HepG2 (cell line): ENCODE results near the gene PKNOX2. TPM values are rescaled to one million over a fixed set of nuclear protein-coding genes. Genes with fewer than 3 reads are reported as not detected.

ENCODE experiments used
- ATAC-seq: fragments of 200-7000 bp; cut with Tn5 transposase; 3 replicates; pipeline ENCODE4 v1.9.1; 2020; ENCODE audit warnings: mild to moderate bottlenecking, moderate library complexity
- BruUV-seq: library from RNA; stranded (reverse); fragments of 400-500 nt; replicated peaks from 2 replicates; lab custom pipeline; 2021; lab: Mats Ljungman, UMichigan
- CTCF ChIA-PET: fragments of 300-600 bp; formaldehyde crosslinking; extraction: SDS; loops from one replicate; lab custom pipeline; 2021; ENCODE audit warnings: low total read pairs, inconsistent platforms, low intra/inter-chr PET ratio; lab: Yijun Ruan, JAX
- POLR2A ChIA-PET: fragments of 350-600 bp; sonication (Branson Sonifier 250); formaldehyde crosslinking; loops from one replicate; lab custom pipeline; 2020; ENCODE audit warnings: antibody characterized with exemption, inconsistent platforms; lab: Yijun Ruan, JAX
- DNase-seq: peaks from one replicate; pipeline ENCODE4 v3.0.0-alpha.2; 2015; ENCODE audit warnings: low spot score
- FAIRE-seq: peaks from 3 replicates; lab custom pipeline; 2011; peaks lifted over from hg19 to GRCh38; lab: Jason Lieb, UNC
- H2AFZ ChIP-seq: one replicate; pipeline ENCODE4 v1.6.1; 2011; ENCODE audit warnings: low read length, inconsistent platforms
- H3K27ac ChIP-seq: fragments of 300-600 bp; 3 replicates; pipeline ENCODE4 v1.8.0; 2011; ENCODE audit warnings: mixed run types, mild to moderate bottlenecking, mixed read lengths, low read length, inconsistent platforms; ENCODE audit not compliant: insufficient read depth; ENCODE audit errors: extremely low read length
- H3K27me3 ChIP-seq, 2 experiments: fragments of 200-600 bp in 1 of 2; 2 replicates in 1 of 2; 3 replicates in 1 of 2; pipeline versions ENCODE4 v1.6.0 to v1.8.0; 2011; ENCODE audit warnings: low read length in 2 of 2, mild to moderate bottlenecking in 2 of 2, moderate library complexity in 2 of 2, inconsistent platforms in 1 of 2; ENCODE audit not compliant: insufficient read depth in 2 of 2, control insufficient read depth in 1 of 2
- H3K36me3 ChIP-seq, 2 experiments: fragments of 200-600 bp in 1 of 2; replicated peaks in 1 of 2; 2 replicates in 1 of 2; 3 replicates in 1 of 2; pipeline versions ENCODE4 v1.5.1 to v1.8.0; 2011; ENCODE audit warnings: low read length in 2 of 2, inconsistent platforms in 1 of 2; ENCODE audit not compliant: insufficient read depth in 2 of 2, control insufficient read depth in 1 of 2
- H3K4me1 ChIP-seq: 2 replicates; pipeline ENCODE4 v1.5.1; 2012; ENCODE audit warnings: low read length, inconsistent platforms; ENCODE audit not compliant: insufficient read depth
- H3K4me2 ChIP-seq: 2 replicates; pipeline ENCODE4 v1.6.0; 2011; ENCODE audit warnings: low read depth, low read length, inconsistent platforms
- H3K4me3 ChIP-seq, 3 experiments: fragments of 200-600 bp in 1 of 3; sonication (generic), shearing (Covaris generic) in 1 of 3; replicated peaks in 1 of 3; 2 replicates each; pipeline ENCODE4 v1.5.1; 2011 to 2016; ENCODE audit warnings: low read length in 3 of 3, inconsistent platforms in 2 of 3, low read depth in 2 of 3, mild to moderate bottlenecking in 2 of 3, control low read depth in 1 of 3, mixed read lengths in 1 of 3; ENCODE audit not compliant: insufficient read depth in 1 of 3
- H3K79me2 ChIP-seq: one replicate; pipeline ENCODE4 v1.6.1; 2011; ENCODE audit warnings: low read length, inconsistent platforms; ENCODE audit not compliant: insufficient read depth
- H3K9ac ChIP-seq: 2 replicates; pipeline ENCODE4 v1.6.0; 2011; ENCODE audit warnings: mild to moderate bottlenecking, low read depth, low read length, inconsistent platforms; ENCODE audit not compliant: insufficient read depth
- H3K9me3 ChIP-seq: 2 replicates; pipeline ENCODE4 v1.5.1; 2012; ENCODE audit warnings: mild to moderate bottlenecking, low read length
- H4K20me1 ChIP-seq: 2 replicates; pipeline ENCODE4 v1.6.0; 2011; ENCODE audit warnings: inconsistent platforms, mild to moderate bottlenecking, low read length, moderate library complexity; ENCODE audit not compliant: insufficient read depth
- AHDC1 ChIP-seq: sonication (generic); formaldehyde crosslinking; IDR thresholded peaks from 2 replicates; pipeline ENCODE4 v1.5.1; 2020; ENCODE audit warnings: mild to moderate bottlenecking, missing genetic modification reagents, borderline replicate concordance
- ARNT2 ChIP-seq: sonication (generic); formaldehyde crosslinking; IDR thresholded peaks from 2 replicates; pipeline ENCODE4 v1.8.0; 2022; ENCODE audit warnings: mild to moderate bottlenecking, low read depth, missing genetic modification reagents, moderate library complexity
- CCAR2 ChIP-seq: fragments of 200-400 bp; formaldehyde crosslinking; optimal IDR thresholded peaks from 2 replicates; pipeline ENCODE3; 2018; ENCODE audit warnings: low read depth, mild to moderate bottlenecking, low read length, moderate library complexity
- KDM1A ChIP-seq: IDR thresholded peaks from 2 replicates; pipeline ENCODE4 v1.6.1; 2016; ENCODE audit warnings: missing compliant biosample characterization
- MAFF ChIP-seq: IDR thresholded peaks from 2 replicates; pipeline ENCODE4 v1.6.1; 2011; ENCODE audit warnings: low read depth, low read length, improper control_type of control experiment
- MAFK ChIP-seq, 2 experiments: IDR thresholded peaks in 1 of 2; conservative IDR thresholded peaks in 1 of 2; 2 replicates each; pipeline ENCODE4 v1.6.1; 2011; ENCODE audit warnings: improper control_type of control experiment in 2 of 2, low read length in 2 of 2
- MLX ChIP-seq: IDR thresholded peaks from 2 replicates; pipeline ENCODE4 v1.6.1; 2016
- MTF1 ChIP-seq: sonication (generic); formaldehyde crosslinking; IDR thresholded peaks from 2 replicates; pipeline ENCODE4 v1.5.0; 2020; ENCODE audit warnings: missing genetic modification reagents
- RBM39 ChIP-seq: fragments of 200-400 bp; formaldehyde crosslinking; IDR thresholded peaks from one replicate; pipeline ENCODE4 v1.6.1; 2018; ENCODE audit warnings: antibody characterized with exemption, mild to moderate bottlenecking, low read depth, low read length; ENCODE audit not compliant: poor library complexity, severe bottlenecking
- SUZ12 ChIP-seq: fragments of 150-350 bp; IDR thresholded peaks from 2 replicates; pipeline ENCODE4 v1.6.1; 2014; ENCODE audit warnings: low read depth, low read length
- YEATS4 ChIP-seq: sonication (generic); formaldehyde crosslinking; IDR thresholded peaks from 2 replicates; pipeline ENCODE4 v1.4.0; 2020; ENCODE audit warnings: missing genetic modification reagents, borderline replicate concordance
- ZBTB25 ChIP-seq: IDR thresholded peaks from 2 replicates; pipeline ENCODE4 v1.6.1; 2018; ENCODE audit warnings: missing genetic modification reagents
- ZNF503 ChIP-seq: sonication (generic); formaldehyde crosslinking; IDR thresholded peaks from 2 replicates; pipeline ENCODE4 v1.4.0; 2020; ENCODE audit warnings: missing genetic modification reagents
- ZNF567 ChIP-seq: sonication (generic); formaldehyde crosslinking; IDR thresholded peaks from 2 replicates; pipeline ENCODE4 v1.8.1; 2023; ENCODE audit warnings: mild to moderate bottlenecking, missing genetic modification reagents, borderline replicate concordance
- ZNF747 ChIP-seq: sonication (generic); formaldehyde crosslinking; IDR thresholded peaks from 2 replicates; pipeline ENCODE4 v1.8.1; 2023; ENCODE audit warnings: missing genetic modification reagents, mild to moderate bottlenecking, borderline replicate concordance
- ZSCAN29 ChIP-seq: sonication (generic); formaldehyde crosslinking; conservative IDR thresholded peaks from 2 replicates; pipeline ENCODE4 v1.4.0; 2020; ENCODE audit warnings: mild to moderate bottlenecking, missing genetic modification reagents
- WGBS: methylation state at CpG from one replicate; pipeline ENCODE4 v1.1.6; 2017; ENCODE audit warnings: low lambda C conversion rate; 5-methylcytosine and 5-hydroxymethylcytosine counted together
- in situ Hi-C: cut with HindIII; loops from 2 replicates; pipeline ENCODE4 v1.10.0; 2017; ENCODE audit warnings: low pct_unique_long_range_greater_than_20kb; ENCODE audit not compliant: extremely low pct_ligation_motif_present
- intact Hi-C: fragments of 100-400 bp; cut with micrococcal nuclease; formaldehyde crosslinking; loops from one replicate; pipeline ENCODE4 v1.10.0; 2022; ENCODE audit not compliant: unreplicated experiment
- polyA plus RNA-seq, 8 experiments: library from polyadenylated mRNA; depleted of rRNA in 3 of 8; stranded (reverse) in 7 of 8; unstranded in 1 of 8; fragments of >200 nt; fragmentation: Illumina TruSeq in 4 of 8; extraction: Trizol in 4 of 8; gene quantifications; 2 replicates each; pipeline versions ENCODE4 v1.2.1 to v1.2.3, GENCODE V29; 2011 to 2016; ENCODE audit warnings: low read depth in 4 of 8, missing spikeins in 1 of 8, mixed read lengths in 1 of 8; ENCODE audit not compliant: insufficient read depth in 1 of 8
- total RNA-seq, 5 experiments: library from RNA; depleted of rRNA; stranded (reverse); fragments of >200 nt; fragmentation: Illumina TruSeq; extraction: Trizol; gene quantifications; 2 replicates each; pipeline ENCODE4 v1.2.3, GENCODE V29; 2016; ENCODE audit warnings: low read depth in 1 of 5

Gene PKNOX2
- total and polyA plus RNA-seq, 2 of the 13 experiments (the other 11 are each of a cell fraction or from before 2014, with no cell fraction given): not detected

- H3K27me3 ChIP-seq: peaks cover 0 to 16% of the 10 kb centered on the region in 2 experiments; a peak in 1 of 5 replicates
- intact Hi-C loops (no loop called here), in situ Hi-C loops (no loop called here)
- no peak overlapping the region for H3K27ac ChIP-seq
- TF ChIP-seq AHDC1: no peak
- no peak for TF ChIP-seq ZBTB25 (CRISPR knock-in tag)
- no peak for TF ChIP-seq ZSCAN29 (CRISPR knock-in tag)
- no peak for TF ChIP-seq RBM39
- no peak for TF ChIP-seq ZNF567
- no peak for TF ChIP-seq SUZ12
- TF ChIP-seq ZNF503 (CRISPR knock-in tag): no peak
- no peak for TF ChIP-seq MLX
- no peak for TF ChIP-seq MTF1 (CRISPR knock-in tag)
- TF ChIP-seq ARNT2 (CRISPR knock-in tag): no peak
- peak in 1 of 2 experiments; percentile 45; a peak in 1 of 4 replicates for TF ChIP-seq MAFK (conservative IDR thresholded peaks at IDR 0.05 in 1 of 2, IDR thresholded peaks at IDR 0.05 in 1 of 2; ENCODE audit: low read length in 2 of 2)
- no peak for TF ChIP-seq YEATS4 (CRISPR knock-in tag)
- TF ChIP-seq CCAR2: no peak
- no peak for TF ChIP-seq ZNF747 (CRISPR knock-in tag)
- no peak for TF ChIP-seq KDM1A (CRISPR knock-in tag)
- peak; percentile 23; the same call in 1 of the 2 replicates for TF ChIP-seq MAFF
- ChIA-PET POLR2A (no interaction called here), CTCF (no interaction called here)
- no peak overlapping the region for H3K9ac ChIP-seq
- no peaks in the 10 kb centered on the region for H3K36me3 ChIP-seq
- no peak overlapping the region for H3K4me3 ChIP-seq
- BruUV-seq: no TSS peak
- no peak overlapping the region for H2AFZ ChIP-seq
- DNase-seq (no peak), ATAC-seq (no peak), FAIRE-seq (no peak)
- H3K4me1 ChIP-seq: no peaks in the 10 kb centered on the region
- no peak overlapping the region for H3K4me2 ChIP-seq
- no peaks in the 10 kb centered on the region for H4K20me1 ChIP-seq
- H3K79me2 ChIP-seq: no peaks in the 10 kb centered on the region
- 0% methylated on average over 3 of the region's 3 CpGs for WGBS
- no peaks in the 10 kb centered on the region for H3K9me3 ChIP-seq
These were observed 314.6 kb downstream of the PKNOX2 start for GRCh38 chr11:125479137-125479536.
